Testis (tissue), 3 donors: ENCODE measurements around the gene FAM222A. TPM values are rescaled to one million over a fixed set of nuclear protein-coding genes. Genes with fewer than 3 reads are reported as not detected.
A peak's percentile ranks its signal among the peaks of the same experiment; 100 is the strongest.

Source experiments
- DNase-seq: peaks from one replicate; pipeline ENCODE4 v3.0.0-alpha.2; 2019
- H3K27ac ChIP-seq, 2 donors: fragments of 200-600 bp; sonication (generic); one replicate each; pipeline ENCODE4 v1.5.1; 2019
- H3K27me3 ChIP-seq: fragments of 200-600 bp; sonication (generic); one replicate; pipeline ENCODE4 v1.5.1; 2019
- H3K36me3 ChIP-seq: fragments of 200-600 bp; sonication (generic); one replicate; pipeline ENCODE4 v1.5.1; 2017; ENCODE audit warnings: low read depth; ENCODE audit errors: missing control alignments
- H3K4me1 ChIP-seq: fragments of 200-600 bp; sonication (generic); one replicate; pipeline ENCODE4 v1.5.1; 2019
- H3K4me3 ChIP-seq, 2 donors: fragments of 200-600 bp; sonication (generic); one replicate each; pipeline ENCODE4 v1.5.1; 2017 to 2019
- H3K9me3 ChIP-seq: fragments of 200-600 bp; sonication (generic); one replicate; pipeline ENCODE4 v1.5.1; 2017
- CTCF ChIP-seq, 3 experiments: fragments of 450-650 bp in 2 of 3; fragments of 200-600 bp in 1 of 3; sonication (generic) in 1 of 3; IDR thresholded peaks; one replicate each; pipeline ENCODE4 v1.5.1; 2016 to 2019; ENCODE audit warnings: antibody characterized with exemption in 3 of 3, mild to moderate bottlenecking in 2 of 3, moderate library complexity in 1 of 3
- POLR2A ChIP-seq: fragments of 450-650 bp; IDR thresholded peaks from one replicate; pipeline ENCODE4 v1.6.1; 2017; ENCODE audit warnings: antibody characterized with exemption, mild to moderate bottlenecking, moderate library complexity
- WGBS, 2 donors: methylation state at CpG; one replicate each; pipeline ENCODE4 v1.1.5; 2018; 5-methylcytosine and 5-hydroxymethylcytosine counted together
- intact Hi-C: fragments of 100-400 bp; cut with DNase I; formaldehyde crosslinking; loops from one replicate; pipeline ENCODE4 v1.15.1; 2023; ENCODE audit warnings: low total_unique reads
- polyA plus RNA-seq: library from polyadenylated mRNA; stranded (reverse); fragments of 350-450 nt; fragmentation: Illumina TruSeq; extraction: RNeasy Lipid Tissue Mini Kit (QIAGEN cat#74804); gene quantifications from one replicate; pipeline ENCODE4 v1.2.3, GENCODE V29; 2014; ENCODE audit warnings: low read depth, low replicate concordance; ENCODE audit not compliant: insufficient read depth
- total RNA-seq, 2 donors: library from RNA; depleted of rRNA; stranded (reverse); fragments of >200 nt; gene quantifications; one replicate each; pipeline ENCODE4 v1.2.3, GENCODE V29; 2016

Gene FAM222A
- total and polyA plus RNA-seq, 3 donors from 2014 or later: 34.5 to 78.6 (median 75.7) TPM

GRCh38 chr12:109720152-109720856 is 6.7 kb downstream of the FAM222A start:
- TF ChIP-seq POLR2A: no peak
- TF ChIP-seq CTCF (IDR thresholded peaks at IDR 0.05): no peak
- H3K27ac ChIP-seq: peak overlapping the region in 1 of 2 donors; percentile 27
- 41 to 64% methylated on average over 7 to 12 of the region's 12 CpGs for WGBS, 2 donors

GRCh38 chr12:109720857-109721189 is 7.2 kb downstream of the FAM222A start:
- Histone ChIP-seq H3K27ac (peak overlapping the region in 1 of 2 donors; percentile 27), H3K27me3 (no peaks in the 10 kb centered on the region), H3K36me3 (no peaks in the 10 kb centered on the region), H3K4me3 (no peak overlapping the region), H3K9me3 (no peaks in the 10 kb centered on the region), H3K4me1 (peaks cover 39% of the 10 kb centered on the region)
- 33 to 64% methylated on average over 1 of the region's 1 CpG for WGBS, 2 donors
- intact Hi-C loops: no loop called here
- DNase-seq: no peak
- TF ChIP-seq CTCF (IDR thresholded peaks at IDR 0.05) (no peak), POLR2A (no peak)

More at GRCh38 chr12:109720152-109720856, 6.7 kb downstream of the FAM222A start:
- DNase-seq: peak; percentile 58
- no peaks in the 10 kb centered on the region for H3K36me3 ChIP-seq
- intact Hi-C loops: no loop called here
- no peak overlapping the region for H3K4me3 ChIP-seq
- H3K4me1 ChIP-seq: peaks cover 40% of the 10 kb centered on the region
- H3K9me3 ChIP-seq: no peaks in the 10 kb centered on the region
- H3K27me3 ChIP-seq: no peaks in the 10 kb centered on the region

- no peaks in the 10 kb centered on the region for H3K9me3 ChIP-seq
- peak overlapping the region in 1 of 2 donors; percentile 27 for H3K27ac ChIP-seq
- no peaks in the 10 kb centered on the region for H3K27me3 ChIP-seq
- no peaks in the 10 kb centered on the region for H3K36me3 ChIP-seq
- DNase-seq: peak; percentile 90
- H3K4me1 ChIP-seq: peaks cover 34% of the 10 kb centered on the region
- 62 to 72% methylated on average over 8 to 10 of the region's 10 CpGs for WGBS, 2 donors
- intact Hi-C loops: no loop called here
- no peak overlapping the region for H3K4me3 ChIP-seq
- TF ChIP-seq CTCF (IDR thresholded peaks at IDR 0.05): no peak
- no peak for TF ChIP-seq POLR2A
Measured at GRCh38 chr12:109721276-109721675, 7.7 kb downstream of the FAM222A start.

GRCh38 chr12:109722022-109722720 is 8.5 kb downstream of the FAM222A start:
- Histone ChIP-seq H3K27me3 (no peaks in the 10 kb centered on the region), H3K4me3 (no peak overlapping the region), H3K9me3 (no peaks in the 10 kb centered on the region), H3K27ac (no peak overlapping the region), H3K36me3 (no peaks in the 10 kb centered on the region), H3K4me1 (peaks cover 30% of the 10 kb centered on the region)
- DNase-seq: no peak
- WGBS, 2 donors: 83 to 93% methylated on average over 6 of the region's 6 CpGs
- no peak for TF ChIP-seq CTCF (IDR thresholded peaks at IDR 0.05)
- TF ChIP-seq POLR2A: no peak
- intact Hi-C loops: no loop called here
